Body of pancreas (tissue), 4 donors: ENCODE results near the gene UTP25.

Source experiments
- CTCF ChIP-seq, 7 experiments: fragments of 450-650 bp in 4 of 7; fragments of 200-600 bp in 3 of 7; sonication (generic) in 3 of 7; IDR thresholded peaks; one replicate each; pipeline ENCODE4 v1.5.1; 2016 to 2019; ENCODE audit warnings: antibody characterized with exemption in 7 of 7
- POLR2A ChIP-seq, 3 donors: fragments of 450-650 bp; IDR thresholded peaks; one replicate each; pipeline ENCODE4 v1.6.1; 2016; ENCODE audit warnings: antibody characterized with exemption in 3 of 3, mild to moderate bottlenecking in 2 of 3

GRCh38 chr1:209791920-209792319 lies 35.9 kb upstream of the UTP25 start:
- TF ChIP-seq CTCF (IDR thresholded peaks at IDR 0.05) (no peak), POLR2A (IDR thresholded peaks at IDR 0.05) (no peak)
